Measurements from ENCODE around the gene ZC3H15.

- TF ChIP-seq CTCF (IDR thresholded peaks at IDR 0.05) (no peak), REST (IDR thresholded peaks at IDR 0.05) (no peak), RAD21 (conservative IDR thresholded peaks at IDR 0.05 in 1 of 2, IDR thresholded peaks at IDR 0.05 in 1 of 2) (no peak), EP300 (IDR thresholded peaks at IDR 0.05) (no peak), RFX5 (IDR thresholded peaks at IDR 0.05) (no peak), JUNB (IDR thresholded peaks at IDR 0.05) (no peak), POLR2A (IDR thresholded peaks at IDR 0.05; ENCODE audit: low read length) (no peak), BHLHE40 (IDR thresholded peaks at IDR 0.05; ENCODE audit: low read depth, low read length) (no peak), MAX (IDR thresholded peaks at IDR 0.05) (no peak), SREBF2 (IDR thresholded peaks at IDR 0.05) (no peak)
Measured at GRCh38 chr2:186523791-186524190, 37.7 kb downstream of the ZC3H15 start.

Data from A549 (cell line).